GM10847 (cell line): ENCODE results near the gene PANK4.

ENCODE experiments used
- POLR2A ChIP-seq: IDR thresholded peaks from 2 replicates; pipeline ENCODE4 v1.6.1; 2011; ENCODE audit not compliant: insufficient read length; ENCODE audit errors: extremely low read depth

PANK4 gene

GRCh38 chr1:2473198-2473597, 53.2 kb downstream of the PANK4 start:
- no peak for TF ChIP-seq POLR2A

- TF ChIP-seq POLR2A = no peak
Measured at GRCh38 chr1:2472561-2473177, 53.7 kb downstream of the PANK4 start.

GRCh38 chr1:2472109-2472508, 54.3 kb downstream of the PANK4 start:
- no peak for TF ChIP-seq POLR2A

GRCh38 chr1:2471587-2472001, 54.8 kb downstream of the PANK4 start:
- no peak for TF ChIP-seq POLR2A

DNA sequence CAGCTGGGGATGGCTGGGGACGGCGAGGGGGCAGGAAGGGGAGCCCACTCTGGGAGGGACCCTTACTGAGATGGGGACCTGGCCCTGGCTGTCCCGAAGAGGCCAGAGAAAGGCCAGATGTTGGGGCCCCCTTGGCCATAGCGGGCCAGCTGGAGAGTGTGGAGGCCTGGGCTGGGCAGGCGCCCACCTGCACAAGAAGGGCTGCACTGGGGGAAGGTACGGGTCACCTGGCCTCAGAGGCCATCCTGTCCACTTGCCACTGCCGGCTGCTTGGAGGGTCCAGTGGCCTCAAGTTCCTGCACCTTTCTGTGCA, 55.3 kb downstream of the PANK4 start:
- no peak for TF ChIP-seq POLR2A

DNA sequence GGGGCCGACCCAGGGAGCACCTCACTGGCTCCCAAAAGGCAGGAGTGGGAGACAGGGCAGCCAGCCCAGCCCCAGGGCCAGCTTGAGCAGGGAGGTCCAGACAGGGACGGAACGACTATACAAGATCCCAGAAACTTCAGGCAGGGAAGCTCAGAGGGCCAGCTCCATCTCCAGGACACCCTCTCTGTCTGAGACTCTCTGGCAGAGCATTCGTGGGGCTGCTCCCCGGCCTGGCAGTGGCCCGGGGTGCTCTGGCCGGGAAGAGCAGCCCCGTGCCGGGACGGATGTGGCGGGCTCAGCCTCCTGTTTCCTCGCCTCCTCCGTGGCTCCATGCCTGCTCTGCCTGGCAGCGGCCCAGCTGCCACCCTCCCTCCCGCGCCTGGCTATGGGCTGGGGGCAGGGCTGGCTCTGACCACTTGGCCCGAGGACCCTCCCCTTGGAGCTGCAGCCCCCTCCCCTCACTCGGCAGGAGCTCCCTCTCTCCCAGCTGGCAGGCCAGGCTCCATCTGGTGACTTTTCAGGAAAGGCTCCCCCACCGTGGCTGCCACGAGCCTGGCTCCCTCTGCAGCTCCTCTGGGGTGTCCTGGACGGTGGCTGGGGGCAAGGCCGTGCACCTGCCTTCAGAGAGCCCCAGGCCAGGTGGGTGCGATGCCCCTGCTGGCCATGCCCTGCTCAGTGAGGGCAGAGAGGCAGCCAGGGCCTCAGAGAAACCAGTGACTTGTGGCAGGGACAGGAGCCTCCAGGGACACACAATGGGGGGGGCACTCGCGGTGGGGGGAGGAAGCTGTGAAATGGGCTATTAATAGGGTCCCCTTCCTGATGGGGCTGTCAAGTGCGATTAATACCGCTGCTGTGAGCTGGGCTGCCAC, 55.9 kb downstream of the PANK4 start:
- TF ChIP-seq POLR2A = no peak

DNA sequence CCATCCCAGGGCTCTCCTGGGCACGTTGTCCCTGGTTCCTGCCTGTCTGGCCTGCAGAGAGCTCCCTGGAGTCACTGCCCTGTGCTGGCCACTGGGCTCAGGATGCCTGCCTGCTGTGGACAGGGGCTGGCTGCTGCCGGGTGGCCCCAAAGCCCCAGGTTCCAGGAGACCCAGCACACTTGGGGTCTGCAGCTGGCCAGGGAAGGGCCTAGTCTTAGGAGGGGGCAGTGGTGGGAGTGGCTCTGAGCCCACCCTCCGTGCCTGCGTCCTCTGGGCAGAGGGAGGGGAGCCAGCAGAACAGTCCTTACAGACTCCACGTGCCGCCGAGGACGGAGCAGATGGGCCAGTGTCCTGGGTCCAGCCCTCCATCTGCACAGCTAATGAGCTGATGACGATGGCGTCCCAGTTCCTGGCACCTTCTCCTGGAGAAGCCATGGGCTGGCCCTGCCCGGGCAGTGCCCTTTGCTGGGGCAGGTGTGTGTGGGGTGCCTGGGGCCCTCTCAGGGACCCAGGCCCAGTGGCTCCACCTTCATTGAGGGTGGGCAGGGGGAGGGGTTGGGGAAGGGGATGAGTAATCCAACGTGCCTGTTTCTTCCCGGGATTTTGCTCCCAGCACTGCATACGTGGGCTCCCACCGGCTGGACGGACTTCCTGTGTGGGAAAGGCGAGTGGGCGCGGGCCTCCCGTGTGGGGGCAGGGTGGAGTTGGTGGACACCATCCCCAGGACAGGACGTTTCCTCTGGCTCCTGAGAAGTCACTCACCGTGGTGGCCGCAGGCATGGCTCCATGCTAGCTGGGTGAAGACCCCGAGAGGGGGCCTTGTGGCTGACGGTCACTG, 57.1 kb downstream of the PANK4 start:
- TF ChIP-seq POLR2A = no peak

GRCh38 chr1:2468540-2468939, 57.9 kb downstream of the PANK4 start:
- no peak for TF ChIP-seq POLR2A

DNA sequence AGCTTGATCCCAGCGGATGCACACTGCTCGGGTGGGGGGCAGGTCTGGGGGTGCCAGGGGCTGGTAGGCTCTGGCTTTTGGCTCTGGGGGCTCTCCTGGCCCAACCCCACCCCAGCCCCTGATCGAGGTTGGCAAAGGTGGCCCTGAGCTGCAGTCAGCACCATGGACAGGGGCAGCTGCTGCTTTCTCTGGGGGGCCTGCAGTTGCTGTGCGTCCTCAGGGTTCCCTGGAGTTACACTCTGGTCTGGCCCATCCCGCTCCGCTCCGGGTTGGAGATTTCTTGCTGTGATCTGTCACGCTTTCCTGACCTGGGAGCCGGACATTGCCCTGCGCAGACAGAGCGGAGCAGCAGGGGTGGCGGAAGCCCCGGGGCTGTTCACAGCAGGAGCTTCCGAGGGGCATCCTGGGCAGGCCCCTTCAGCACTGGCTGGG, 58.3 kb downstream of the PANK4 start:
- no peak for TF ChIP-seq POLR2A

DNA sequence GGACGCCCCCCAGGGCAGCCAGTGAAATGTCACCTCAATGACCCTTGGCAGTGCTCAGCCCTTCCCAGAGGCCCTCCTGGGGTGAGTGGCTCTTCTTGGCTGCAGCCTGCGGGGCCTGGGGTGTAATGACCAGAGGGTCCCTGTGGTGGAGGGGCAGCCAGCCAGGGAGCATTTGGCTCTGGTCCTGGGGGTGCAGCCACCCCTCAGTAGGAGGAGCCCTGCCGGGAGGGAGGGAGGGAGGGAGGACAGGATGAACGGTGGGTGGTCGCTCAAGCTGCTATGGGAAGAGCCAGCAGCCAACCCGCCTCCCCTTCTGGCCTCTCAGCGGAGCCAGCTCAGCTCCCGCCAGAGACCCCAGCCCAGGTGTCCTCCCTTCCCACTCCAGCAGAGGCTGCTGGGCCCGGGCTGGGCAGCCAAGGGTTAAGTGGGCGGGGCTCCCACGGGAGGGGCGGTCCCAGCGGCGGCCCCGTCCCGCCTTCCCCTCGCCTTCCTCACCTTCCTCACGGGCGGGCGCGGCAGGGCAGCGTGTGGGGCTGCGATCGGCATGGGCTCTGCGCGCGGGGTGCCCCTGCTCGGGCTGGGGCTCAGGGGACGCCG, 59.3 kb downstream of the PANK4 start:
- no peak for TF ChIP-seq POLR2A

- no peak for TF ChIP-seq POLR2A
Measured at GRCh38 chr1:2466270-2466665, 60.1 kb downstream of the PANK4 start.

- TF ChIP-seq POLR2A = no peak
Measured at GRCh38 chr1:2465371-2466269, 60.8 kb downstream of the PANK4 start.

DNA sequence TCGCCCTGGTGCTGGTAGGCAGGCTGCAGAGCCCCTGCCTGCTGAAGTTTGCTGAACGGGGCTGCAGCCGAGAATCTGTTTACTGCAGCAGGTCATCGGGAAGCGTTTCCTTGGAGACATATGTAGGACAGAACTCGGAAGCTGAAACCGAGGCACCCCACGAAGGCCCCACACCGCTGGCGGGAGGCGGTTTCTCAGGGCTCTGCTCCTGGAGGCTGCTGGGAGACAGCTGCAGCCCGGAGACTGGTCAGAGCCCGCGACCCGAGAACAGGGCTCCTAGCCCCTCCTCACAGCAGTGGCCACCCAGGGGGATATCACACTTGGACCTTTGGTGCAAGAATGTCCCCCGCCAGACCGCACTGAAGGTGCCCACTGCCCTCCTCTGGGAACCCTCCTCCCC, 63.0 kb downstream of the PANK4 start:
- no peak for TF ChIP-seq POLR2A

GRCh38 chr1:2462819-2463218, 63.6 kb downstream of the PANK4 start:
- no peak for TF ChIP-seq POLR2A
